Right ventricle myocardium superior (tissue), 1 donor: ENCODE data around the gene POLR2J. TPM values are rescaled to one million over a fixed set of nuclear protein-coding genes. Genes with fewer than 3 reads are reported as not detected.
"Not testable (repeated sequence)": the region's sequence is repeated elsewhere in the genome, so short reads cannot be mapped to it uniquely, and the experiment has no call there.

ENCODE experiments used
- ATAC-seq: fragments of 200-7000 bp; cut with Tn5 transposase; one replicate; pipeline ENCODE4 v1.9.1; 2020; ENCODE audit warnings: mild to moderate bottlenecking; ENCODE audit not compliant: poor library complexity
- DNase-seq: peaks from one replicate; pipeline ENCODE4 v3.0.0-alpha.2; 2020
- intact Hi-C: fragments of 100-400 bp; cut with DNase I; formaldehyde crosslinking; loops from one replicate; pipeline ENCODE4 v1.11.2; 2022
- long read RNA-seq: library from polyadenylated mRNA; unstranded; transcript quantifications from one replicate; pipeline ENCODE4 v2.0.0, GENCODE V29; 2021
- total RNA-seq: library from RNA; stranded (reverse); fragmentation: NEBNext Ultra II Directional; extraction: Animal tissue kit (Norgen Biotek cat#: 25700); gene quantifications from one replicate; pipeline ENCODE4 v1.2.1, GENCODE V29; 2021
- donor health status: DM: no; HTN: yes; CAD: no; lungs with severe emphysema.

The POLR2J gene
- 51.3 TPM for total RNA-seq
- long read RNA-seq, transcript POLR2J-201 (4 exons, 932 nt) = major isoform, 61 of 75 reads
- long read RNA-seq, partial matches to known transcripts = 6 of 75 reads
- long read RNA-seq, other reads (novel, unspliced or antisense) = 8 of 75 reads

DNA sequence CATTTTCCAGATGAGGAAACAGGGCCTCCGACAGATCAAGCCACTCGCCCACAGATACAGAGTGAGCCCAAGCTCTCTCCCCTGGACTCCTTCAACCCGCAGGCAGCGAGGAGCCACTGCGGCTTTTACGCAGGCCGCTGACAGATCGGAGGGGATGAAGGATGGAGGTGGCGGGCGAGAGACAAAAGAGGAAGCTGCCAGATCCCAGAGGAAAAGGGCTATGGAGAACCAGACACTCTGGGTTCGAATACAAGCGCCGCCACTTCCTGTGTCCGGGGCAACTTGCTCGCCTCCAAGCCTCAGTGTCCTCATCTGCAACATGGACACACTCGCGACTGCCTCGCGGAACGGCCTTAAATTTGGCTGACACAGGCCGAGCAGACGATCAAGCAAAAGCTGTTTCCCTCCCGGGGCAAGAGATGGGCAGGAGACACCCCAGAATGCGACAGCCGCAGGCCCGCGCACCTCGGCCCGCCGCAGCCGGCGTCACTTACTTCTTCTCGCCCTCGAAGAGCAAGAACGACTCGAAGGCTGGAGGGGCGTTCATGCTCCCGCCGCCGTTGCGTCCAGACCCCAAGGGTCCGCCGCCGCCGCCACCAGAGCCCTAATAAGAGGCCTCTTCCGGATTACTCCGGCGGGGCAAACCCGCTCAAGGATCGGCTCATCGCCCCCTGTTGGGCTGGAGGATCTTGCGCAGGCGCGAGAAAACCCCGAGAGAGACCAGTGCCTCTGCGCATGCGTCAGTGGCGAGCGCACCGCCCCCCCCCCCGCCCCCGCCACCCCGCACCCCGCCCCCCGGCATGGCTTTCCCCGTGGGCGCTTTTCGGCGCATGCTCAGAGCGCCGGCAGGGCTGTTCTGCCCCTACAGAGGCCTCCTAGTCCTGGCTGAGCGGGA is at the start of gene POLR2J:
TSS of gene POLR2J (minus strand) at position 609 of the 895 bp plus-strand sequence. CDS start at position 547, 62 bp downstream.
- ATAC-seq (peak; percentile 97), DNase-seq (peak; percentile 96)
- intact Hi-C loops = not testable (repeated sequence)

DNA sequence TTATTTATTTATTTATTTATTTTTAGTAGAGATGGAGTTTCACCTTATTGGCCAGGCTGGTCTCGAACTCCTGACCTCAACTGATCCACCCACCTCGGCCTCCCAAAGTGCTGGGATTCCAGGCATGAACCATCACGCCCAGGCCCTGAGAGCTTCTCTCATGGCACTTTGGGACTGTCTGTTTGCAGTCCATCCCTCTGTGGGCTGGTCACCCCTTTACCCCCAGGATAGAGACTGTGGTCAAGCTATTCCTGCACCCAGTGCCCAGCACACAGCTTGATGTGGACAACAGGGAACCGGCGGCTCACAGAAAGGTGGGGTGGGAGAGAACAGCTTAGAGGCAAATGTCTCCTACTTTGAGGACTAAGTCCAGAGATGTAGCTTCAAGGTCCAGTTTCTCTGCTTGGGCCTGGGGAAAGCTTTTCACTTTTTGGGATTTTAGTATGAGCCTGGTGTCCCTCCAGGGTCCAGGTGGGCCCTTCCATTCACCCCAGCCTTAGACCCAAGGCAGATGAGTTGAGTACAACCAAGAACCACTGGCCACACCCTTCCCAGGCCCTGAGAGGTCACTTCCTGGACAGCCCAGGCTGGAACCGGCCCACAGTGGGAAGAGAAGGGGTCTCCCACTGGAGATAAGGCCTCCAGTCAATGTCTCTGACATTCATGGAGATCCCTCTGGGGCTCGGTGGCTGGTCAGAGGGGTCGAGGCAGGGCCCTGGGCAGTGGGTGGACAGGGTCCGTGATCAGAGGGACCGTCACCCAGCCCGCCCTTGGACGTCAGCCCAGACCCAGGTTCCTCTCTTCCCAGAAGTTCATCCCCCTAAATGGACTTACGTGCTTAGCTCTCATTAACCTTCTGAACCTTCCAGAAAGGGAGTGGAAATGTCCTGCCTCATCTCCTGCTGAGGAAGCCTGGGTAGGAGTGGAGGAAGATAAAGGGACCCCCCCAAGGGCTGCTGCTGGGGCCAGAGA is 49.4 kb upstream of the POLR2J start:
- DNase-seq, intact Hi-C loops: not testable (repeated sequence)
- peak; percentile 8 for ATAC-seq

DNA sequence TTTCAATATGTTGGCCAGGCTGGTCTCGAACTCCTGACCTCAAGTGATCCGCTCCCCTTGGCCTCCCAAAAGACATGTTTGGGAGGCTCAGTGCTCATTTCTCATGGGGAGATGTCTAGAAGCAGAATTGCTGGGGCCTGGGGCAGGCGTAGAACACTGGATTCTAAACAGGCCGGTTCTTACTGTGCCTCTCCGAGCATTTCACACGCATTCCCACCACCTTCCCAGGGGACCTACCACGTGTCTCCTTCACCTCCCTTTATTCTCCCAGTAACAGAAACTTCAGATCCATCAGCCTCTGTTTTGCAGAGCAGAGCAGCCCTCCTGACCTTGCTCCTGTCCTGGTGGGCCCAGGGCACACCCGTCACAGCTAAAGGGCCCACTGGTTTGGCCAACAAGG is 48.5 kb upstream of the POLR2J start:
- ATAC-seq = peak; percentile 42
- intact Hi-C loops, DNase-seq: not testable (repeated sequence)

DNA sequence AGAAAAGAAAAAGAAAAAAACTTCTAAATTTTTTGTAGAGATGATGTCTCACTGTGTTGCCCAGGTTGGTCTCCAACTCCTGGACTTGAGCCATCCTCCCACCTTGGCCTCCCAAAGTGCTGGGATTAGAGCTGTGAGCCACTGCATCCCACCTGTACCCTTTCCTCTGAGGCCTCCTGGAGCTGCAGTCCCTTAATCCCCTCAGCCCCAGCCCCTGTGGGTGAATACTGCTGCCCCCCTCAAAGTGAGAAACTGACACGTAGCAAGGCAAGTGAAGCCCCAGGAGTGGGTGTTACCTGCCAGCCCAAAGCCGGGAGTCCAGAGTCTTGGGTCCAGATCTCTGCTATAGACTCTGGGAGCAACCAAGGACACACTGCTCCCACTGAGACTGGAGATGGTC is 46.1 kb upstream of the POLR2J start:
- DNase-seq = peak; percentile 17
- intact Hi-C loops = not testable (repeated sequence)
- peak; percentile 3 for ATAC-seq

DNA sequence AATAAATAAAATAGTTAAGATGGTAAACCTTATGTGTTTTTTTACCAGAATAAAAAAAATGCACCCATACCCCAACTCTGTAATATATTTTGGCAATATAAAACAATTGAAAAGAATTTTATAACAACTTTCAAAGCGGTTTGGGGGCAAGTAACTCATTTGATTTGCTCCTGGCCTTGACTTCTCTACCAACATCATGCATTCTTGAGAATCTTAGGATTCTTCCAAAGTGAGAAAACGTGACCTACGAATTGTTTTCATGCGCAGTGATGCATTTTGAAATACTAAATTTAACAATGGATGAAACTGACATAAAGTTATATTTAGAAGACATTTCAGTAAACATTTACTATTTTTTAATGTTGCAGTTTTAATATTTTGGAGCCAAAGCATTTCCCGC is 42.1 kb upstream of the POLR2J start:
- intact Hi-C loops, DNase-seq, ATAC-seq: not testable (repeated sequence)

DNA sequence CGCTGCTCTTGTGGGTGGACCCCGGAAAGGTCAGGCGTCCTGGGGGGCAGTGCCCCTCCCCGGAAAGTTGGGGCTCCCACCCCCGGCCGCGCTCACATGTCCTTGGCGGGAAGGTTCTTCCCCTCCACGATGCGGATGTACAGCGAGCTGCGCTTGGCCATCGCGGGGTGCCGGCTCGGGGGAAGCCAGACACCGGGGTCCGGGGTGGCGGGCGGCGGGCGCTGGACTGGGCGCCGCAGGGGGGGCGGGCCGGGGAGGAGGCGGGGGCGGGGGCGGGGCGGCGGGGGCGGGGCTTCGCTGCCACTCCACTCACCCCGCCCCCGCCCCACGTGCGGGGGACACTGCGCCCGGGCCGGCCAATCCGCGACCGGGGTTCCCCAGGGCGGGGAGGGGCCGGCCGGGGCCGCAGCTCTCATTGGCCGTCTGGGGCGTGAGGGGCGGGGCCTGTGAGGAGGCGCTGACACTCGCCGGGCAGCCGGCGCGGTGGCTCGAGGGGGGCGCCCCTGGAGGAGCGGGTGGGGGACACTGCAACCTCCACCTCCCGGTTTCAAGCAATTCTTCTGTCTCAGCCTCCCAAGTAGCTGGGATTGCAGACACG is 38.9 kb upstream of the POLR2J start, which contains the start of gene RASA4B:
TSS of gene RASA4B (minus strand) at position 228 of the 598 bp plus-strand sequence. CDS start at position 161, 67 bp downstream.
- intact Hi-C loops = not testable (repeated sequence)
- DNase-seq = peak; percentile 39
- peak; percentile 96 for ATAC-seq

DNA sequence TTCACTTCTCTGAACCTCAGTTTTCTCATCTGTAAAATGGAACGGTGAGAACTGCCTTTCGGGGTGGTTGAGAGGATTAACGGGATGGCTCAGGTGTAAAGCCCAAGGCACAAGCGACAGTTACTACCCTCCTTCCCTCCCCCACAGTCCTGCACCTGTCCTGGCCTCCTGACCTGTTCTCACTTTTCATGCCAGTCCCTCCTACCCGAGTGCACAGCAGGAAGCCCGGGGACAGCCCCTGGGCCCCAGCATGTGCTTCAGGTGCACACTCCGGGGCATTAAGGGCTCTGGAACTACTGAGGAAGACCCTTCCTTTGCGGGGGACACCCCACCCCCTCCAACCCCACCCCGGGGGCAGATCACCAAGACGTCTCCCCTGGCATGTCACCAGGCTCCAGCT is 38.2 kb upstream of the POLR2J start:
- ATAC-seq, DNase-seq, intact Hi-C loops: not testable (repeated sequence)

DNA sequence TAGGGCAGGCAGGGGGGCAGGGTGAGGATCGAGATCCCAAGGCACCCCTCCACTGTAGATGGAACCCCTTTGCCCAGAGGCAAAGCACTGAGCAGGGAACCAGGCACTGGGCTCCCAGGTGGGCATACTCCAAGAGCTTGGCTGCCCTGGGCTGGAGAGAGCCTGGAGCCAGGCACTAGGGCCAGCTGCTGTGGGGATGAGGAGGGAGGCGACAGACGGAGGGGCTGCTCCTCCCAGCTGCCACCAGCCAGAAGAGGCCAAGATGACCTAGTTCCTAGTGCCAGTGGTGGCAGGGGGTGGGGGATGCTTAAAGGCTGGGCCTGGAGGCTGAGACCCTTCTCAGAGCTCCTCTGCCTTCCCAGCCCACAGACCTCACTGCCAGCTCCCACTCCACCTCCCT is 37.2 kb upstream of the POLR2J start:
- DNase-seq, intact Hi-C loops, ATAC-seq: not testable (repeated sequence)

DNA sequence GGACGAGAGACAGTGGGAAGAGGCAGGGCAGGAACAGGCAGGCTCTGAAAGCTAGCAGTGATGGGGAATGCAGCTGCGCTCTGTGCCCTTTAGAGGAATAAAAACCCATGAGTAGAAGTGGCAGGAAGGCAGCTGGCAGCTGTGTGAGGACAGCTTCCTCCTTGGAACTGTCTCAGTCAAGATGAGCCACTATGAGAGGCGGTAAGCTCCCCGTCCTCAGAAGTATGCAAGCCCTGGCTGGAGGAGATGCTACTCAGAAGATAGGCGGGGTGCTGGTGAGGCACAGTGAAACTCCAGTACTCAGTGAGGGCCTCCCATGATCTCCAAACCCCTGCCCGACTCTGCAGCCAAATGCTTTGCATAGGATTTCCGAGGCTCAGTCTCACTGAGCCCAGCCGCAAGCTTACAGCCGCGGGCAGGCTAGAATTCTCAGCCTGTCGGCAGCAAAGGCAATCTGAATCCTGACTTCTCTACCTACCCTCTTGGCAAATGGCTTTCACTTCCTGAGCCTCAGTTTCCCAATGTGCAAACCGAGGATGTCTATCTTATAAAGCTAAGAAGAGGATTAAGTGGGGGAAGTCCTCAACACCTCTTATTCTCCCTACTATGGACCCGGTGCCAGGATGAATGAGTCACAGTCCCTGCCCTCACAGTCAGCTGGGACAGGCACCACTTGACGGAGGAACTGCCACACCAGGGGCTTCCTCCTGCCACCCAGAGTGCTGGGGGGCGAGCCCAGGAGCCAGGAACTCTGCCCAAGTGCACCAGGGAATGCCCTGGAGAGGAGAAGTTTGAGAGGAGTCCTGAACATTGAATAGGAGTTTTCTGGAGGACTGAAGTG is 36.4 kb upstream of the POLR2J start:
- DNase-seq = peak; percentile 17
- intact Hi-C loops, ATAC-seq: not testable (repeated sequence)

DNA sequence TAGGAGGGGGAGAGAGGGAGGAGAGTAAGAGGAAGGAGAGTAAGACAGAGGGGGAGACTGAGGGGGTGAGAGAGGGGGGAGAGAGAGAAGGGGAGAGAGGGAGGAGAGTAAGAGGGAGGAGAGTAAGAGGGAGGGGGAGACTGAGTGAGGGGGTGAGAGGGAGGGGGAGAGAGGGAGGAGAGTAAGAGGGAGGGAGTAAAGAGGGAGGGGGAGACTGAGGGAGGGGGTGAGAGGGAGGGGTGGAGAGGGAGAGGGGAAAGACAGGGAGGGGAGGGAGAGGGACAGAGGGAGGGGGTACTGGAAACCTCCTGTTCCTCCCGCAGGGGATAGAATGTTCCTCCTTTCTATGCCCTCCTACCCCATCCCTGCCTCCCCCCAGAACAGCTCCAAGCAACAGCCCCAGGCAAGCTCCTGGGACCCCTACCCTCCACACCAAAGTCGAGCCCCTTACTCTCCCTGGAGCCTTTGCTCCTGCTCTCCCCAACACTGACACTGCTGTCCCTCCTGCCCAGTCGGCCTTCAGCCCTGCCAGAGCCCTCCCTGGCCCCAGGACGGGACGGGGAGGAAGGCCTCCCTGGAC is 34.0 kb upstream of the POLR2J start:
- intact Hi-C loops = not testable (repeated sequence)

DNA sequence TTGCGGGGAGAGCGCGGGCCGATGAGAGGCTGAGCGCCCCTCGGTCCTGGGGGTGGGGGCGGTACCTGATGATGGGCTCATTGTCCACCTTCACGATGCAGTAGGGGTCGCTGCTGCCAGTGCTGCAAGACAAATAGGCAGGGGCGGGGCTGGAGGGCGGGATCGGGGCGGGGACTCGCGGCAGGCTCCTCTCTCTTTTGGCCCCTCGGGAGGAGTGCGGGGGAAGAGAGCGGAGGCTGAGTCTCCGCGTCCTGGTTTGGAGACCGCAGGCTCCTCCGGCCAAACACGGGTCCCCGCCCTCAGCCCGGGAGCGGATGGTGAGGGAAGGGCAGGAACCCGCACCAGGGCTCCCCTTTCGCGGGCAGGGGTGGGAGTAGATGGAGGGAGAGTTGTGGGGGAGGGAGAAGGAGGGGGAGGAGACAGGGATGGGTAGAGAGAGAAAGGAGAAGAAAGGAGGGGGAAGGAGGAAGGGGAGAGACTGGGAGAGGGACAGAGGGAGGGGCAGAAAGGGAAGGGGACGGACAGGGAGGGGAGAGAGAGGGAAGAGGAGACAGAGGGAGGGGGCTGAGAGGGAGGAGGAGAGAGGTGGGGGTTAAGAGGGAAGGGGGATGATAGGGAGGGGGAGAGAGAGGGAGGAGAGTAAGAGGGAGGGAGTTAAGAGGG is 33.3 kb upstream of the POLR2J start:
- intact Hi-C loops, DNase-seq: not testable (repeated sequence)
- peak; percentile 76 for ATAC-seq

More for the DNA sequence above, 34.0 kb upstream of the POLR2J start:
- ATAC-seq = peak; percentile 7
- peak; percentile 53 for DNase-seq

DNA sequence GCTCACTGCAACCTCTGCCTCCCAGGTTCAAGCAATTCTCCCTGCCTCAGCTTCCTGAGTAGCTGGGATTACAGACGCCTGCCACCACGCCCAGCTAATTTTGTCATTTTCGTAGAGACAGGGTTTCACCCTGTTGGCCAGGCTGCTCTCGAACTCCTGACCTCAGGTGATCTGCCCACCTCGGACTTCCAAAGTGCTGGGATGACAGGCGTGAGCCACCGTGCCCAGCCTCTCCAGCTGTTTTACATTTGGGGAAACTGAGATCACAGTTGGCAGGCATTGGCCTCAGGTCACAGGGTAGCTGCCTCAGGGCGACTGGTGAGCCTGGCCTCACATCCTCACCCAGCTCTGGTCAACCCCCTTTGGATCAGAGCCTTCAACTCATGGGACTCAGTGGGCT is 31.9 kb upstream of the POLR2J start:
- intact Hi-C loops, ATAC-seq: not testable (repeated sequence)
- peak; percentile 41 for DNase-seq

DNA sequence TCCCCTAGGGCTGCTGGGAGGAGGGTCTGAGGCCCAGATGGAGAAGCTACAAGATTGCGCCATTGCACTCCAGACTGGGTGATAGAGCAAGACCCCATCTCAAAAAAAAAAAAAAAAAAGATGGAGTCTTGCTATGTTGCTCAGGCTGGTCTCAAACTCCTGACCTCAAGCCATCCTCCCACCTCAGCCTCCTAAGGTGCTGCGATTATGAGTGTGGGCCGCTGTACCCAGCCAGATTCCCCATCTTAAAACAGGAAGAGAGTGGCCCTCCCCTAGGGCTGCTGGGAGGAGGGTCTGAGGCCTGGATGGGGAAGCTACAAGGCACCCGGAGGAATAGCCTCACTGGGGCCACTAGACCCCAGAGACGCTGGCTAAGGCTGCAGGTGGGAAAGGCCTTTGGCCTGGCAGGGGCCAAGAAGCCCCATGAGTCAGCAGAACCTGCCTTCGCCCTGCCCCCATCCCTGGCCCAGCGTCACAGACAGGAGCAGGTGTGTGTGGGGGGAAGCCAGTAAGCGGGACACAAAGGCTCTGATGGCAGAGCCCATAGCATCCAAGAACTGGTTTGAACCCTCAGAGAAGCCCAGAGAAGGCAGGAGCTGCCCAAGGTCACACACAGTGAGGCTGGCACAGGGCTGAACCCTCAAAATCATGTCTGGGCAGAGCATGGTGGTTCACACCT is 28.8 kb upstream of the POLR2J start:
- intact Hi-C loops, ATAC-seq: not testable (repeated sequence)
- peak; percentile 38 for DNase-seq

DNA sequence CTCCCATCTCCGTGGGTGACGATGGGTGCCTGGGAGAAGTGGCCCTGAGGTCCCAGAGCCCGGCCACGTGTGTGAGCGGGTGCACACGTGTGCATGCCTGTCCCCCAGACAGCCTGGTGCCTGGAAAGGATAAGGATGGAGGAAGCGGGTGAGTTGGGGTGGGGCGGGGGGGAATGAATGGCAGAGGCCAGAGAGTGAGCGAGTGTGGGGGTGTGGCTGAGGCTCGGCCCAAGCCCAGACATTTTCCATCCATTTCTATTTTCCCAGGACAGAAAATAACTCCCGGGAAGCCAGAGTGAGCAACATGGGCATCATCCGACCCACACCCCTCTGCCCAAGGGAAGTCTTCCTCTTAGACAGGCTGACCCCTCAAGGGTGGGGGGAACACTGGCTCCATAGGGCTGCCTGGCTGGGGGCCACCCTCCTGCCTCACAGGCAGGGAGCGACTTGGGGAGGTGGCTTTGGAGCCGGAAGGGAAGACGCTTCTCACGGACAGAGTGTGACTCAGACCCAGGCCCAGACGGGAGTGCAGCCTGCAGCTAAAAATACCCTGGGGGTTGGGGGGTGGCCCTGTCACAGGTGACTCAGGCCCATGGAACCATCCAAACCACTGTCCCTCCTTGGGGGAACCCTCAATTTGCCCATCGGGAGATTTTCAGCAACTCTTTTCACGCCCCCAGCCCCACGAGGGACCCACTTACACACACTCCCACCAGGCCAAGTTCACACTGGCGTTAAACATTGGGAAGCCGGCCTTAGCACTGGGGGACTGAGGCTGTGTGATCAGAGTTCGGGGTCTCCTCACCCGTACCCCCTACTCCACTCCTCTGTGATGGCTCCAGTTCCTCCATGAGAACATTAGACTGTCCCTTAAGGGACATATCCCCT is 26.8 kb upstream of the POLR2J start:
- ATAC-seq, intact Hi-C loops: not testable (repeated sequence)
- DNase-seq = peak; percentile 26

DNA sequence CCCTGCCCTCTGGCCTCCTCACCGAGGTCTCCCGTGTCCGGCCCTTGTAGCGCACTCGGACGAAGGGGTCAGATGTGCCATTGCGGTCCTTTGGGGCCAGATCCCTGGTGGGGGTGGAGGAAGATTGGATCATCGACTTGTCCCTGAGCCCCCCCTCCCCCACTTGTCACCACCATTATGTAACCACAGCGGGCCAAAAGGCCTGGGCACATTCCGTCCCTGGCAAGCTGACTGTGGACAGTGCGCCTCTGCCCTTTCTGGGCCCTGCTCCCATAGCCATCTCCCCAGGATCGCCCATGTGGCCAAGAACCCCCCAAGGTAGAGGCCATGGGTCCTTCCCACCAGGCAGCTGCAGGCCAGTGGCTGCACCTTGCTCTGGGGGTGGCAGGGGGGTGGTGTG is 24.4 kb upstream of the POLR2J start:
- peak; percentile 14 for ATAC-seq
- DNase-seq, intact Hi-C loops: not testable (repeated sequence)
